Endothelial cell of umbilical vein (primary cell): ENCODE results near the gene CHST8. TPM values are rescaled to one million over a fixed set of nuclear protein-coding genes. Genes with fewer than 3 reads are reported as not detected.

Source experiments
- BruUV-seq: library from RNA; stranded (reverse); fragments of 400-500 nt; replicated peaks from 2 replicates; lab custom pipeline; 2021; lab: Mats Ljungman, UMichigan
- CTCF ChIA-PET: fragments of 300-600, 350-600 bp; sonication (Branson Sonifier 250); formaldehyde crosslinking; loops from one replicate; lab custom pipeline; 2021; ENCODE audit warnings: antibody characterized with exemption, inconsistent platforms; lab: Charles Lee
- POLR2A ChIA-PET: fragments of 300-600, 350-600 bp; sonication (Branson Sonifier 250); formaldehyde crosslinking; loops from one replicate; lab custom pipeline; 2021; ENCODE audit warnings: antibody characterized with exemption, inconsistent platforms; lab: Charles Lee
- DNase-seq: peaks from one replicate; pipeline ENCODE4 v3.0.0-alpha.2; 2011; ENCODE audit warnings: low read depth, low spot score
- FAIRE-seq: peaks from 2 replicates; lab custom pipeline; 2011; peaks lifted over from hg19 to GRCh38; lab: Jason Lieb, UNC
- H2AFZ ChIP-seq: 2 replicates; pipeline ENCODE4 v1.6.0; 2012; ENCODE audit warnings: low read depth, low read length, control low read depth, inconsistent platforms
- H3K27ac ChIP-seq: 2 replicates; pipeline ENCODE4 v1.5.1; 2011; ENCODE audit warnings: low read depth, mild to moderate bottlenecking, control low read depth, low read length, moderate library complexity; ENCODE audit not compliant: insufficient read depth
- H3K27me3 ChIP-seq, 2 experiments: 2 replicates each; pipeline versions ENCODE4 v1.6.0 to v1.6.1; 2011; ENCODE audit warnings: low read length in 2 of 2, mixed read lengths in 1 of 2; ENCODE audit not compliant: control insufficient read depth in 2 of 2, insufficient read depth in 2 of 2
- H3K36me3 ChIP-seq, 2 experiments: 2 replicates in 1 of 2; 3 replicates in 1 of 2; pipeline ENCODE4 v1.5.1; 2011; ENCODE audit warnings: low read length in 2 of 2, mild to moderate bottlenecking in 1 of 2, moderate library complexity in 1 of 2; ENCODE audit not compliant: control insufficient read depth in 2 of 2, insufficient read depth in 2 of 2; ENCODE audit errors: extremely low read depth in 1 of 2
- H3K4me1 ChIP-seq: 3 replicates; pipeline ENCODE4 v1.5.1; 2011; ENCODE audit warnings: mild to moderate bottlenecking, low read length; ENCODE audit not compliant: control insufficient read depth, insufficient read depth; ENCODE audit errors: extremely low read depth
- H3K4me2 ChIP-seq: 2 replicates; pipeline ENCODE4 v1.6.1; 2011; ENCODE audit warnings: low read length, control low read depth, mixed read lengths; ENCODE audit not compliant: insufficient read depth
- H3K4me3 ChIP-seq, 3 experiments: fragments of 200-600 bp in 1 of 3; sonication (generic), shearing (Covaris generic) in 1 of 3; replicated peaks in 1 of 3; 2 replicates each; pipeline ENCODE4 v1.5.1; 2011 to 2016; ENCODE audit warnings: control low read depth in 3 of 3, low read length in 3 of 3, mild to moderate bottlenecking in 2 of 3, inconsistent platforms in 1 of 3, low read depth in 1 of 3, moderate library complexity in 1 of 3; ENCODE audit not compliant: insufficient read depth in 1 of 3
- H3K79me2 ChIP-seq: 2 replicates; pipeline ENCODE4 v1.6.0; 2012; ENCODE audit warnings: low read length, inconsistent platforms; ENCODE audit not compliant: control insufficient read depth, insufficient read depth
- H3K9ac ChIP-seq: replicated peaks from 2 replicates; pipeline ENCODE3; 2011; ENCODE audit warnings: low read length, control low read depth; ENCODE audit not compliant: insufficient read depth; ENCODE audit errors: extremely low read depth
- H3K9me1 ChIP-seq: replicated peaks from 3 replicates; pipeline ENCODE4 v1.6.0; 2011; ENCODE audit warnings: mild to moderate bottlenecking, low read length; ENCODE audit not compliant: control insufficient read depth, insufficient read depth; ENCODE audit errors: extremely low read depth
- H3K9me3 ChIP-seq: replicated peaks from 2 replicates; pipeline ENCODE4 v1.5.1; 2012; ENCODE audit warnings: low read length, inconsistent platforms; ENCODE audit not compliant: control insufficient read depth, insufficient read depth
- H4K20me1 ChIP-seq: replicated peaks from 2 replicates; pipeline ENCODE3; 2011; ENCODE audit warnings: mild to moderate bottlenecking, low read length; ENCODE audit not compliant: control insufficient read depth, insufficient read depth; ENCODE audit errors: extremely low read depth
- EZH2 ChIP-seq: IDR thresholded peaks from 2 replicates; pipeline ENCODE4 v1.6.1; 2012; ENCODE audit warnings: borderline replicate concordance, low read depth, mild to moderate bottlenecking, moderate library complexity, low read length, inconsistent platforms; ENCODE audit not compliant: severe bottlenecking
- FOS ChIP-seq: IDR thresholded peaks from 2 replicates; pipeline ENCODE4 v1.6.1; 2011; ENCODE audit warnings: mild to moderate bottlenecking, low read length, moderate library complexity, borderline replicate concordance; ENCODE audit not compliant: insufficient read depth
- GATA2 ChIP-seq: IDR thresholded peaks from 2 replicates; pipeline ENCODE4 v1.7.0; 2011; ENCODE audit warnings: low read depth, mild to moderate bottlenecking, moderate library complexity, mixed read lengths, low read length; ENCODE audit not compliant: insufficient read length, insufficient read depth
- JUN ChIP-seq: IDR thresholded peaks from 2 replicates; pipeline ENCODE4 v1.6.1; 2011; ENCODE audit warnings: borderline replicate concordance, low read depth; ENCODE audit not compliant: insufficient read length, insufficient read depth
- MYC ChIP-seq: IDR thresholded peaks from one replicate; pipeline ENCODE4 v1.6.1; 2011; ENCODE audit warnings: mild to moderate bottlenecking, low read depth, low read length
- POLR2A ChIP-seq: IDR thresholded peaks from 2 replicates; pipeline ENCODE4 v1.6.1; 2012; ENCODE audit warnings: low read depth, mild to moderate bottlenecking, control low read depth, low read length
- POLR2AphosphoS5 ChIP-seq: IDR thresholded peaks from 2 replicates; pipeline ENCODE4 v1.6.1; 2012; ENCODE audit warnings: low read depth, mild to moderate bottlenecking, control low read depth, low read length, moderate library complexity; ENCODE audit not compliant: insufficient read depth
- dilution Hi-C: fragments of 300-500 bp; cut with MboI; formaldehyde crosslinking; loops from one replicate; pipeline ENCODE4 v1.15.0; 2019; ENCODE audit warnings: low sequenced_read_pairs; ENCODE audit not compliant: extremely low pct_ligation_motif_present
- intact Hi-C: fragments of 100-400 bp; cut with micrococcal nuclease; formaldehyde crosslinking; loops from one replicate; pipeline ENCODE4 v1.10.0; 2022
- polyA plus RNA-seq, 4 experiments: library from polyadenylated mRNA; depleted of rRNA in 3 of 4; stranded (reverse) in 3 of 4; unstranded in 1 of 4; fragments of >200 nt; gene quantifications; 2 replicates each; pipeline versions ENCODE4 v1.2.1 to v1.2.3, GENCODE V29; 2011 to 2012; ENCODE audit warnings: missing spikeins in 1 of 4
- total RNA-seq: library from RNA; stranded (reverse); gene quantifications from 2 replicates; pipeline ENCODE4 v1.2.3, GENCODE V29; 2021
- TF ChIP-seq, protein P1 (sequence below): IDR thresholded peaks from 2 replicates; pipeline ENCODE4 v1.6.1; 2011; ENCODE audit not compliant: insufficient read depth, insufficient read length
- TF ChIP-seq, protein P2 (sequence below), 2 donors: IDR thresholded peaks; 1 replicate in 1 of 2; 2 replicates in 1 of 2; pipeline ENCODE4 v1.5.1; 2011; ENCODE audit warnings: low read length in 2 of 2, mild to moderate bottlenecking in 2 of 2, moderate library complexity in 2 of 2, control low read depth in 1 of 2, inconsistent platforms in 1 of 2, low read depth in 1 of 2; ENCODE audit not compliant: insufficient read depth in 1 of 2; ENCODE audit errors: extremely low read depth in 1 of 2

Gene CHST8
- total and polyA plus RNA-seq, 2 donors (not counting 3 experiments of a cell fraction or from before 2014, with no cell fraction given), result not detected

DNA sequence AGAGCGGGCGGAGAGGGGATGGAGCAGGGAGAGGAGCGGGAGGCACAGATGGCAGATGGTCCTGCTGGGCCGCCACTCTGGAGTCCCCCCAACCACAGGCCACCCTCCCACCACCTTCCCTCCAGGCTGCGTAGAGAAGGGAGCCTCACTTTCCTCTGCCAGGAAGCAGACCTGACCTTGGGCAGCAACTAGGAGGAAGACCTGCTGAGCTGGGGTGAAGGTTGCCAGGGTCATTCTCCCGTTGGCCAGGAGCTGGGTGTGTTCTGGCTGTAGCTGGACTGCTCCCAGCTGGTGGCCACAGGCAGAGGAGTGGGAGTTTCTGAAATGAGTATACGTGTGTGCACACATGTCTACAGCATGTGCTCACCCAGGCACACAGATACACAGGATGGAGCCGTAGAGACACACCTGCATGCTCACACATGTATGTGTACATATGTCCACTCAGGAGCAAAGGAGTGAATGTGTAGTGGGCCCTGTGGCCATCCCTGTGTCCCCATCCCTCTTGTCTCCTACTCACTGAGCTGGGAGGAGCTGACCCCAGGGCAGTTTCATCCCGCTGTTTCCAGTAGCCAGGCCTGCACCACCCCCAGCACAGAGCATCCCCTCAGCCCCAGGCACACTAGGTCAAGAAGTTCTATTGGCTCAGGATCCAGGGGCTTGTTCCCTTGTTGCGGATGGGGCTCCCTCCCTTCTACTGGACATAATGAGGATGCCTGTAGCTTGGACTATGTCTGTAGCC, 53.0 kb downstream of the CHST8 start:
- Histone ChIP-seq H3K36me3 (no peaks in the 10 kb centered on the region), H4K20me1 (no peaks in the 10 kb centered on the region), H3K9ac (no peak overlapping the region), H3K27me3 (peaks cover 0 to 1% of the 10 kb centered on the region in 2 experiments), H3K9me3 (no peaks in the 10 kb centered on the region), H3K4me1 (no peaks in the 10 kb centered on the region), H3K9me1 (no peaks in the 10 kb centered on the region), H2AFZ (no peak overlapping the region), H3K79me2 (no peaks in the 10 kb centered on the region), H3K4me3 (no peak overlapping the region), H3K27ac (no peak overlapping the region), H3K4me2 (no peak overlapping the region)
- no peak for FAIRE-seq
- intact Hi-C loops (no loop called here), dilution Hi-C loops (no loop called here)
- ChIA-PET CTCF (no interaction called here), POLR2A (no interaction called here)
- no TSS peak for BruUV-seq
- no peak for TF ChIP-seq POLR2AphosphoS5
- TF ChIP-seq, protein P1, sequence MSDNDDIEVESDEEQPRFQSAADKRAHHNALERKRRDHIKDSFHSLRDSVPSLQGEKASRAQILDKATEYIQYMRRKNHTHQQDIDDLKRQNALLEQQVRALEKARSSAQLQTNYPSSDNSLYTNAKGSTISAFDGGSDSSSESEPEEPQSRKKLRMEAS, result no peak
- DNase-seq, result no peak

DNA sequence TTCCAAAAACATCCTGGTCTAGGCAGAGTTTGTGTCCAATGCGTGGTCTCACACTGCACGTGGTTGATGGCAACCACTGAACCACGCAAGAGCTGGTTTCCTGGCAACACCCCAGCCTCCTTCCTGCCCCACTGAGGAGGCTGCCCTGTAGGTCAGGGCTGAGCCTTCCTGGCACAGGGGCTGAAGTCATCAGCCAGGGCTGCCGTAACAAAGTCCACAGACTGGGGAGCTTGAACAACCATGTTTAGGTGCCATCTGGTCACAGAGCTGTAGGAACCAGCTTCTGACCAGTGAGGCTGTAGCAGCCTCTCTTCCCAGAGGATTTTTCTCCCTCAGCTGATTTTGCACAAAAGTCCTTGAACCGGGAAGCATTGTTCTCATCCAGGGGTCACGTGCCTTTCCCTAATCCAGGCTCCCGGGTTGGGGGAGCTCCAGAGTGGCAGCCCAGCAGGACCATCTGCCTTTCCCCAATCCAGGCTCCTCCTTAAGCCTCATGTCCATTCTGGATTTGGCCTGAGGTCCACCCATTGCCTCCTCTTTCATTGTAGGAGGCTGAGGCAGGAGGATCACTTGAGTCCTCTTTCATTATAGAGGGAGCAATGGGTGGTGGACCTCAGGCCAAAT, 53.9 kb downstream of the CHST8 start:
- CTCF ChIA-PET, result no interaction called here
- H3K4me1 ChIP-seq, result no peaks in the 10 kb centered on the region
- dilution Hi-C loops, result no loop called here

More for the DNA sequence above, 53.9 kb downstream of the CHST8 start:
- Histone ChIP-seq H2AFZ (no peak overlapping the region), H3K4me2 (no peak overlapping the region), H3K27ac (no peak overlapping the region), H3K36me3 (no peaks in the 10 kb centered on the region), H3K9me3 (no peaks in the 10 kb centered on the region), H3K27me3 (peaks cover 0 to 1% of the 10 kb centered on the region in 2 experiments), H3K9me1 (no peaks in the 10 kb centered on the region), H3K79me2 (no peaks in the 10 kb centered on the region), H3K9ac (no peak overlapping the region), H4K20me1 (no peaks in the 10 kb centered on the region), H3K4me3 (no peak overlapping the region)
- FAIRE-seq (no peak), DNase-seq (no peak)
- TF ChIP-seq EZH2, result no peak
- TF ChIP-seq POLR2A, result no peak
- TF ChIP-seq, protein P2, sequence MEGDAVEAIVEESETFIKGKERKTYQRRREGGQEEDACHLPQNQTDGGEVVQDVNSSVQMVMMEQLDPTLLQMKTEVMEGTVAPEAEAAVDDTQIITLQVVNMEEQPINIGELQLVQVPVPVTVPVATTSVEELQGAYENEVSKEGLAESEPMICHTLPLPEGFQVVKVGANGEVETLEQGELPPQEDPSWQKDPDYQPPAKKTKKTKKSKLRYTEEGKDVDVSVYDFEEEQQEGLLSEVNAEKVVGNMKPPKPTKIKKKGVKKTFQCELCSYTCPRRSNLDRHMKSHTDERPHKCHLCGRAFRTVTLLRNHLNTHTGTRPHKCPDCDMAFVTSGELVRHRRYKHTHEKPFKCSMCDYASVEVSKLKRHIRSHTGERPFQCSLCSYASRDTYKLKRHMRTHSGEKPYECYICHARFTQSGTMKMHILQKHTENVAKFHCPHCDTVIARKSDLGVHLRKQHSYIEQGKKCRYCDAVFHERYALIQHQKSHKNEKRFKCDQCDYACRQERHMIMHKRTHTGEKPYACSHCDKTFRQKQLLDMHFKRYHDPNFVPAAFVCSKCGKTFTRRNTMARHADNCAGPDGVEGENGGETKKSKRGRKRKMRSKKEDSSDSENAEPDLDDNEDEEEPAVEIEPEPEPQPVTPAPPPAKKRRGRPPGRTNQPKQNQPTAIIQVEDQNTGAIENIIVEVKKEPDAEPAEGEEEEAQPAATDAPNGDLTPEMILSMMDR (IDR thresholded peaks at IDR 0.05; ENCODE audit: extremely low read depth in 1 of 2, insufficient read depth in 1 of 2, low read depth in 1 of 2, low read length in 2 of 2), result no peak
- TF ChIP-seq, protein P1, result no peak
- no peak for TF ChIP-seq MYC
- TF ChIP-seq JUN, result no peak
- no peak for TF ChIP-seq GATA2
- no peak for TF ChIP-seq POLR2AphosphoS5
- no peak for TF ChIP-seq FOS
- intact Hi-C loops, result no loop called here
- POLR2A ChIA-PET, result no interaction called here
- BruUV-seq, result no TSS peak
